ENCODE measurements around the gene TLCD2.

GRCh38 chr17:1746975-1747543 lies 36.9 kb upstream of the TLCD2 start:
- TF ChIP-seq CTCF (IDR thresholded peaks at IDR 0.05) (no peak), POLR2A (IDR thresholded peaks at IDR 0.05) (no peak)
